Panc1 (cell line): ENCODE data around the gene CTDSP1.

Source experiments
- POLR2AphosphoS5 ChIP-seq: IDR thresholded peaks from 2 replicates; pipeline ENCODE4 v1.6.1; 2012; ENCODE audit warnings: mild to moderate bottlenecking, low read depth, low read length, moderate library complexity
- TF ChIP-seq, protein P1 (sequence below): fragments of 450-650 bp; IDR thresholded peaks from 2 replicates; pipeline ENCODE4 v1.5.1; 2017; ENCODE audit warnings: mild to moderate bottlenecking
- TF ChIP-seq, protein P2 (sequence below), 2 experiments: IDR thresholded peaks; 2 replicates each; pipeline ENCODE4 v1.6.1; 2011 to 2012; ENCODE audit warnings: low read depth in 2 of 2, control low read depth in 1 of 2, low read length in 1 of 2, mild to moderate bottlenecking in 1 of 2, moderate library complexity in 1 of 2; ENCODE audit not compliant: insufficient read depth in 1 of 2

- TF ChIP-seq, protein P1, sequence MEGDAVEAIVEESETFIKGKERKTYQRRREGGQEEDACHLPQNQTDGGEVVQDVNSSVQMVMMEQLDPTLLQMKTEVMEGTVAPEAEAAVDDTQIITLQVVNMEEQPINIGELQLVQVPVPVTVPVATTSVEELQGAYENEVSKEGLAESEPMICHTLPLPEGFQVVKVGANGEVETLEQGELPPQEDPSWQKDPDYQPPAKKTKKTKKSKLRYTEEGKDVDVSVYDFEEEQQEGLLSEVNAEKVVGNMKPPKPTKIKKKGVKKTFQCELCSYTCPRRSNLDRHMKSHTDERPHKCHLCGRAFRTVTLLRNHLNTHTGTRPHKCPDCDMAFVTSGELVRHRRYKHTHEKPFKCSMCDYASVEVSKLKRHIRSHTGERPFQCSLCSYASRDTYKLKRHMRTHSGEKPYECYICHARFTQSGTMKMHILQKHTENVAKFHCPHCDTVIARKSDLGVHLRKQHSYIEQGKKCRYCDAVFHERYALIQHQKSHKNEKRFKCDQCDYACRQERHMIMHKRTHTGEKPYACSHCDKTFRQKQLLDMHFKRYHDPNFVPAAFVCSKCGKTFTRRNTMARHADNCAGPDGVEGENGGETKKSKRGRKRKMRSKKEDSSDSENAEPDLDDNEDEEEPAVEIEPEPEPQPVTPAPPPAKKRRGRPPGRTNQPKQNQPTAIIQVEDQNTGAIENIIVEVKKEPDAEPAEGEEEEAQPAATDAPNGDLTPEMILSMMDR = no peak
- TF ChIP-seq POLR2AphosphoS5 = no peak
- TF ChIP-seq, protein P2, sequence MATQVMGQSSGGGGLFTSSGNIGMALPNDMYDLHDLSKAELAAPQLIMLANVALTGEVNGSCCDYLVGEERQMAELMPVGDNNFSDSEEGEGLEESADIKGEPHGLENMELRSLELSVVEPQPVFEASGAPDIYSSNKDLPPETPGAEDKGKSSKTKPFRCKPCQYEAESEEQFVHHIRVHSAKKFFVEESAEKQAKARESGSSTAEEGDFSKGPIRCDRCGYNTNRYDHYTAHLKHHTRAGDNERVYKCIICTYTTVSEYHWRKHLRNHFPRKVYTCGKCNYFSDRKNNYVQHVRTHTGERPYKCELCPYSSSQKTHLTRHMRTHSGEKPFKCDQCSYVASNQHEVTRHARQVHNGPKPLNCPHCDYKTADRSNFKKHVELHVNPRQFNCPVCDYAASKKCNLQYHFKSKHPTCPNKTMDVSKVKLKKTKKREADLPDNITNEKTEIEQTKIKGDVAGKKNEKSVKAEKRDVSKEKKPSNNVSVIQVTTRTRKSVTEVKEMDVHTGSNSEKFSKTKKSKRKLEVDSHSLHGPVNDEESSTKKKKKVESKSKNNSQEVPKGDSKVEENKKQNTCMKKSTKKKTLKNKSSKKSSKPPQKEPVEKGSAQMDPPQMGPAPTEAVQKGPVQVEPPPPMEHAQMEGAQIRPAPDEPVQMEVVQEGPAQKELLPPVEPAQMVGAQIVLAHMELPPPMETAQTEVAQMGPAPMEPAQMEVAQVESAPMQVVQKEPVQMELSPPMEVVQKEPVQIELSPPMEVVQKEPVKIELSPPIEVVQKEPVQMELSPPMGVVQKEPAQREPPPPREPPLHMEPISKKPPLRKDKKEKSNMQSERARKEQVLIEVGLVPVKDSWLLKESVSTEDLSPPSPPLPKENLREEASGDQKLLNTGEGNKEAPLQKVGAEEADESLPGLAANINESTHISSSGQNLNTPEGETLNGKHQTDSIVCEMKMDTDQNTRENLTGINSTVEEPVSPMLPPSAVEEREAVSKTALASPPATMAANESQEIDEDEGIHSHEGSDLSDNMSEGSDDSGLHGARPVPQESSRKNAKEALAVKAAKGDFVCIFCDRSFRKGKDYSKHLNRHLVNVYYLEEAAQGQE (IDR thresholded peaks at IDR 0.05; ENCODE audit: insufficient read depth in 1 of 2, low read depth in 2 of 2, low read length in 1 of 2) = no peak
These were observed 37.1 kb upstream of the CTDSP1 start for GRCh38 chr2:218362606-218363005.
